NCI-H2171 (cell line): ENCODE results near the gene AIFM3.
A peak's percentile ranks its signal among the peaks of the same experiment; 100 is the strongest.
"Not testable (repeated sequence)": the region's sequence is repeated elsewhere in the genome, so short reads cannot be mapped to it uniquely, and the experiment has no call there.

Source experiments
- DNase-seq: peaks from one replicate; lab custom pipeline; 2025; lab: John Stamatoyannopoulos, UW

The AIFM3 gene

DNA sequence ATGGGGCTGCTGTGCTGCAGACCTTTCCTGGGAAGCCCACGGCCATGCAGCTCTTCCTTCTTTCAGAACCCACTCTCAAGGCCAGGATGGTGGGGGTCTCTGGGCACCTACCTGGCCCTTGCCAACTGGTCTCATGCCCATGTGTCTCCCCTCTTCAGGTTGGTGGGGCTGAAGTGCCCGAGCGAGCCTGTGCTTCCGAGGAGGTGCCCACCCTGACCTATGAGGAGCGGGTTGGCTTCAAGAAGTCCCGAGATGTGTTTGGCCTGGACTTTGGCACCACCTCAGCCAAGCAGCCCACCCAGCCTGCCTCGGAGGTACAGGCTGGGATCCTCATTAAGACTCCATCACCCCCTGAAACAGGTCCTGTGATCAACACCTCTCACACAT, 25.0 kb downstream of the AIFM3 start:
- DNase-seq: no peak

DNA sequence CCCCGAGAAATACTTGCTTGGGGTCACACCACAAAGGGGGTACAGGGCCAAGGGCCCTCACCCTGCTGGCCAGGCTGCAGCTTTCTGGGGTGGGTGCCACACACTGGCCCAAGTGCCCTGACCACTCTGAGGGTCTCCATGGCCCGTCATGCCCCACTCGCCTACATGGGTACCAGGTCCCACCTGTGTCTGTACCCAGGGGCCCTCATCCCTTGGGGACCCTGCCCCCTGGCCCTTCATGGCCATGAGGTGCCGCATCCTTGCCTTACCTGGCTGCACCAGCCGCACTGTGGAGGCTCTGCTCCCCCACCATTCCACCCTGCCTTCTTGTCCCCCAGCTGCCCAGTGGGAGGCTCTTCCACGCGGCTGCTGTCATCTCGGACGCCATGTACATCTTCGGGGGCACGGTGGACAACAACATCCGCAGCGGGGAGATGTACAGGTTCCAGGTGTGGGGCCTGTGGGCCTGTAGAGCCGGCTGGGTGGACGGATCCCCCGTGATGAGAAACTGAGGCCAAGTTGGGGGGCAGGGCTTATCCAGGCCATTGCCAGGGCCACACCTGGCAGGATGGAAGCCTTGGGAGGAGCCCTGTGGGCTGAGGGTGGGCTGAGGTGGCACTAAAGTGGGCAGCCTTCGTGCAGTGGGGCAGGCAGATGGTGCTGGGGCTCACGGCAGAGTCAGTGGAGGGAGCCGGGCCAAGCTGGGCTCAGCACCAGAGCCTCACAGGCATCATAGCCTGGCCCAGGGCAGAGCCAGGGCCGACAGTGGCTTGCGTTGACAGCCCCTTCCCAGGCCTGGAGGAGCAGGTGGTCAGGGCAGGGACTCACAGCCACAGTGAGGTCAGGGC, 25.6 kb downstream of the AIFM3 start:
- DNase-seq: no peak

DNA sequence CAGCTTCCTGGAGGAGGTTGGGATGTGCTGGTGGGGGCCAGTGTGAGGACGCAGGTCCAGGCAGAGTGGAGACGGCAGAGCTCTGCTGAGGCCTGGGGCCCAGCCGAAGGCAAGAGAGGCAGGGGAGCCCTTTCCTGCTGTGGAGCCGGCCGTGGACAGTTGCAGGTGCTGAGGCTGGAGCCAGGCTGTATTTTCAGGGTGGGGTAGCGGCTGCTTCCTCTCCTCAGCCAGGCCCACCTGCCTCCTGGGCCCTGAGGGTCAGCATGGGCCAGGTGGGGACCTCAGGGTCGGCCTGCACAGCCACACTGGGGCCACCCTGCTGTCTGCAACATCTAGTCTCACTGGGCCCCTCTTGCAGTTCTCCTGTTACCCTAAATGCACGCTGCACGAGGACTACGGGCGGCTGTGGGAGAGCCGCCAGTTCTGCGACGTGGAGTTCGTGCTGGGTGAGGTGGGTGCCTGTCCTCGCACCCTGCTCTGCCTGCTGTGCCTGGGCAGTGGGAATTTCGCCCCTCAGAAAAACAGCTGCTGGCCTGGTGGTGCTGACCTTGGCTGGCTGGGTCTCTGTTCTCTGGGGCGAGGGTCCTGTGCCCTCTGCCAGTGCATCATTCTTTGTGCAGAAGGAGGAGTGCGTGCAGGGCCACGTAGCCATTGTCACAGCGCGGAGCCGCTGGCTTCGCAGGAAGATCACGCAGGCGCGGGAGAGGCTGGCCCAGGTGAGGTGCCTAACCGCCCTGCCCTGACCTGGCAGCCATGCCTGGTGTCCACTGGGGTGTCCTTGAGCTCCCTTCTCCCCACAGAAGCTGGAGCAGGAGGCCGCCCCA, 26.5 kb downstream of the AIFM3 start:
- no peak for DNase-seq

DNA sequence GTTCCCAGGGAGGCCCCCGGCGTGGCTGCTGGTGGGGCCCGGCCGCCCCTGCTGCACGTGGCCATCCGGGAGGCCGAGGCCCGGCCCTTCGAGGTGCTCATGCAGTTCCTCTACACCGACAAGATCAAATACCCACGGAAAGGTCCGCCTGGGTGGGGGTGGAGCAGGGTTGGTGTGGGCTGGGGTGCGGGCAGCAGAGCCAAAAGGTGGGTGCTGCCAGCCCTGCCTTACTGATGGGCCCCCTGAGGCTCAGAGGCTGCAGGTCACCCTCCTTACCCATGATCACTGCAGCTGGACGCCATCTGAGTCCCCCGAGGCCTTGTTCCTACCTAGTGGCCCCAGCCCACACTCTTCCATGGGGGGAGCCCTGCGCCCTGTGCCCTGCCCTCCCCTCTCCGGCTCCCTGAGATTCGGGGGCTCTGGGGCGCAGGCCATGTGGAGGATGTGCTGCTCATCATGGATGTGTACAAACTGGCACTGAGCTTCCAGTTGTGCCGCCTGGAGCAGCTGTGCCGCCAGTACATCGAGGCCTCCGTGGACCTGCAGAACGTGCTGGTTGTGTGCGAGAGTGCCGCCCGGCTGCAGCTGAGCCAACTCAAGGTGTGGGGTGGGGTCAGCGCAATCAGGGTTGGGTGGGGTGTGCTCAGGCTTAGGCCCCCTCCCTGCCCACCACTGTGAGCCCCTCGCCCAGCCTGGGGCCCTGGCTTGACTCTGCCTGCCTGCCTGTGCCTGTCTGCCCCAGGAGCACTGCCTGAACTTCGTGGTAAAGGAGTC, 27.3 kb downstream of the AIFM3 start:
- no peak for DNase-seq

DNA sequence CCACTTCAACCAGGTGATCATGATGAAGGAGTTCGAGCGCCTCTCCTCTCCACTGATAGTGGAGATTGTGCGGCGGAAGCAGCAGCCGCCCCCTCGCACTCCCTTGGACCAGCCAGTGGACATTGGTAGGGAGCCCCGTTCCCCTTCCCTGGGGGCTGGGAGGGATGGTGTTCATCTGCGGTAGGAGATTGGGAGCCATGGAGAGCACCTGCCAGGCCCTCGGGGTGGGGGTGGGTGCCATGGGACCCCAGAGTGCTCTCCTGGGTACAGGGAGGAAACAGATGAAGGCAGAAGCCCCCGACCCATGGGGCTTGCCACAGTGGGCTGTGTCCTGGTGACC, 27.8 kb downstream of the AIFM3 start:
- no peak for DNase-seq

DNA sequence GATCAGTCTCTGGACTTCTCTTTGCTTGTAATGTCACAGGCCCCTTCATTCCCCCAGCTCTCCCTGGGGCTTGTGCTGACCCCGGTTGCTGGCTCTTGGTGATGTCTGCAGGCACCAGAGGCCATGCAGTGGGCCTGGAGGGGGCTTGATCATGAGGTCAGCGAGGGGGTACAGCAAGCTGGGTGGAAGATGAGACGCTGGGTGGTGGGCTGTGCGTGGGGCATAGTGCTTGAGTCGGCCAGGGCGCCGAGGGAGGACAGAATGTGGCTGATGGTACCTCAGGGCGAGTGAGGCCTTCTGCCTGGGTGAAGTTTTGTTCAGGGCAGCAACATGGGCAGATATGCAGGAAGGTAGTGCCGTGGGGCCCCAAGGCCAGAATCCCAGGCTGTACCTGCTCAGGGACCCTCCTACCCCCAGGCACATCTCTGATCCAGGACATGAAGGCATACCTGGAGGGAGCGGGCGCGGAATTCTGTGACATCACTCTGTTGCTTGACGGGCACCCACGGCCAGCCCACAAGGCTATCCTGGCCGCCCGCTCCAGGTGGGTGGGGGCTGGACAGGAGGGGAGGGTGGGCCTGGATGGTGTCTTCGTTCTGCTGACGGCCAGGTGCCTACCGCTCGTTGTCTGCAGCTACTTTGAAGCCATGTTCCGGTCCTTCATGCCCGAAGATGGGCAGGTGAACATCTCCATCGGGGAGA, 28.4 kb downstream of the AIFM3 start:
- DNase-seq: no peak

DNA sequence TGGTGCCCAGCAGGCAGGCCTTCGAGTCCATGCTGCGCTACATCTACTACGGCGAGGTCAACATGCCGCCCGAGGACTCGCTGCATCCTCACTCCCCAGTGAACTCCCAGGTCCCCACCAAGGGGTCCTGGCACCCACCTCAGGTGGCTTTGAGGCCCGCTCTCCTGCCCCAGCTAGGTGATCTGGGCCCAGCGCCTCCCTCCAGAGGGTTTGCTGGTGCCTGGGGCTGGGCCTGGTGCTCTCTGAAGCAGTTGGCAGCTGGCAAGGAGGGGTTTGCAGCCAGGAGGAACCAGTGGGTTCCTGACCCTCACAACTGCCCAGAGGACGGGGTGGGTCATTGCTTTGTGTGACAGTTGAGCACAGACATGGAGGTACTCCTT, 29.0 kb downstream of the AIFM3 start:
- no peak for DNase-seq

DNA sequence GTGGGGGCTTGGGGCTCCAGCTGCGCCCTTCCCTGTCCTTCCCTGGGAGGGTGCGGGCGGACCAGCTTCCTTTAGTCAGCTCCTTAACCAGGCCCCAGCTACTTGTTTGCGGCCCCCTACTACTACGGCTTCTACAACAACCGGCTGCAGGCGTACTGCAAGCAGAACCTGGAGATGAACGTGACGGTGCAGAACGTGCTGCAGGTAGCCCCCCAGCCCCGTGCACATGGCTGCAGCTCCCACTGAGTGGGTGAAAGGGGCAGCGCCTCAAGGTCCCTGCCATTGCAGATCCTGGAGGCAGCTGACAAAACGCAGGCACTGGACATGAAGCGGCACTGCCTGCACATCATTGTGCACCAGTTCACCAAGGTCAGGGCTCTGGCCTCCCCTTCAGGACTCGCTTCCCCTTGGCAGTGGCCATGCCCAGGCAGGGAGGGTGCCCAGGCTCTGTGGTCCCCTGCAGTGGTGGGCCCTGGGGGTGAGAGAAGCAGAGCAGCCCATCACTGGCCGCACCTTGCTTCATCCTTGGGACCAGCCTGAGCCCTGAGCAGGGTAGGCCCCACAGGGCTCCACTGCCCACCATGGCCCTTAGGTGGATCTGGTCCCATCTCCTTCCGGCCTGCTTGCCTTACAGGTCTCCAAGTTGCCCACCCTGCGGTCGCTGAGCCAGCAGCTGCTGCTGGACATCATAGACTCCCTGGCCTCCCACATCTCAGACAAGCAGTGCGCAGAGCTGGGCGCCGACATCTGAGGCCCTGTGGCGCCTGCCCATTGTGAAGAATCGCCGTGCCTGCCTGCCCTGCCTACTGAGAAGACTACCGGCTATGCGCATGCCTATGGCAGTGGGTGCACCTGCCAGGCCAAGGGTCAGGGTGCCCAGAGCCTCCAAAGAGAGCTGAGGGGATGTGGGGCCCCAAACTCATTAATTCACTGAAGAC, 29.8 kb downstream of the AIFM3 start:
- DNase-seq: no peak

DNA sequence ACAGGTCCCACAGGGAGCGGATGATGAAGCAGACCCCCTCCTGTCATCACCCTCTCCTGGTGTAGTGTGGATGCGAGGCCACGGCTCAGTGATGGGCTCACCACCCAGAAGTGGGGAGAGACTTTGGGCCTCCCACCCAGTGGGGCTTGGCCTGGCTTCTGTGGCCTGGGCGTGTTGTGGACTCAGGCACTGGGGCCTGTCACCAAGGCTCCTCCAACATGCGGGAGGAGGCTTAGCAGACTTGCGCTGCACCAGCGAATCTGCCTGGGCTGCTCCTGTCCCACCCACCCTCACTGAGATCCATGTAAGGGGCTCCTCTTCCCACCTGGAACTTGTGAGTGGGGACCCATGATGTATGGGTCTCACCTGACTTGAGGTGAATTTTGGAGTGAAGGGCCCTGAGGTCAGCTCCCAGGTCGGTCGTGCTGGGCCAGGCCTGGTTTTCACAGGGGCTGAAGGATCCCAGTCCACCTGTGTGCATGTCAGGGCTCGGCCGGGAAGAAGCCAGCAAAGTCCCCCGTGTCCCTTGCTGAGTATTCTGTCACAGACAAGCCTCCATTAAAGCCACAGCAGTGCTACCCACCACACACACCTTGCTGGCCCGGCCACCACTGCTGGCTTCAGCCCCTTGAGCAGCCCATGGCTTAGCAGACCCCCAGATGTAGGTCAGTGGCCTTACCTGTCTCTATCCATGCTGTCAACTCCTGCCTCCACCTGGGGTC, 30.6 kb downstream of the AIFM3 start:
- no peak for DNase-seq

DNA sequence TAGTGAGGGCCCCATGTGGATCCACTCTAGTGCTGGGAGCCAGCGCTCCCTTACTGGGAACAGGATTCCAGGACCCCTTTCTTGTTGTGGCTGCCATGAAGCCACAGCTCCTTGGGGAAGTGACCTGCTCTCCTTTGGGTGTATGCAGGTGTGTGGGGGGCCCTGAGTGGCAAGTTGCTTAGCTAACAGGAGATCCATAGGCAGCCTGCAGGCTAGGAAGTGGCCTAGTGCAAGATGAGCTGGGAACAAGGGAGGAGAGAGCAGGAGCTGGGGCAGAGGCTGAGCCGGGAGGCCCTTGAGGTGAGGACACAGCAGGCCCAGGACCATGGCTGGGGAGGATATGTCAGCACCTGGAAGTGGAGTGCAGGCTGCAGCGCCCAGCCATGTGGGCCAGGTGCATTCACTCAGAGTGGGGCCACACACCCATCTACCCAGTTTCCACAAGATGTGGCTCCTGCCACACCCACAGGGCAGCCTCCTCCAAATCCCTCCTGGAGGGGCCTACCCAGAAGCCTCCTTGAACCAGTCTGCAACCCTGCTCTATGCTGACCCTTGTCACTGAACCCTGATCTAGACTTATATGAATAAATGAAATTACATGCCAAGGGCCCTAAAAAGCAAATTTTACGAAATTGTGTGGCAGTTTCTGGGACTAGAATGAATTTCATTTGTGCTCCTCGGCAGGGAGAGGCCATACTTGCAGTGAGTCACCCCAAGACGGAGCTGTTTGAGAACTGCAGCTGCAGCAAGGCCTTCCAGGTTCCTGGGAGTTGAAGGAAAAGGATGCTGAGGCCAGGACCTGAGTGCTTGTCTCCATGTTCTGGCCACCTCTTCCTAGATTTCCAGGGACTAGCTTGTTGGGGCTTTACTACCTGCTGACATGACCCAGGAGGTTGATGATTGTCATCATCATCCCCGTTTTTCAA, 31.6 kb downstream of the AIFM3 start:
- DNase-seq: no peak

DNA sequence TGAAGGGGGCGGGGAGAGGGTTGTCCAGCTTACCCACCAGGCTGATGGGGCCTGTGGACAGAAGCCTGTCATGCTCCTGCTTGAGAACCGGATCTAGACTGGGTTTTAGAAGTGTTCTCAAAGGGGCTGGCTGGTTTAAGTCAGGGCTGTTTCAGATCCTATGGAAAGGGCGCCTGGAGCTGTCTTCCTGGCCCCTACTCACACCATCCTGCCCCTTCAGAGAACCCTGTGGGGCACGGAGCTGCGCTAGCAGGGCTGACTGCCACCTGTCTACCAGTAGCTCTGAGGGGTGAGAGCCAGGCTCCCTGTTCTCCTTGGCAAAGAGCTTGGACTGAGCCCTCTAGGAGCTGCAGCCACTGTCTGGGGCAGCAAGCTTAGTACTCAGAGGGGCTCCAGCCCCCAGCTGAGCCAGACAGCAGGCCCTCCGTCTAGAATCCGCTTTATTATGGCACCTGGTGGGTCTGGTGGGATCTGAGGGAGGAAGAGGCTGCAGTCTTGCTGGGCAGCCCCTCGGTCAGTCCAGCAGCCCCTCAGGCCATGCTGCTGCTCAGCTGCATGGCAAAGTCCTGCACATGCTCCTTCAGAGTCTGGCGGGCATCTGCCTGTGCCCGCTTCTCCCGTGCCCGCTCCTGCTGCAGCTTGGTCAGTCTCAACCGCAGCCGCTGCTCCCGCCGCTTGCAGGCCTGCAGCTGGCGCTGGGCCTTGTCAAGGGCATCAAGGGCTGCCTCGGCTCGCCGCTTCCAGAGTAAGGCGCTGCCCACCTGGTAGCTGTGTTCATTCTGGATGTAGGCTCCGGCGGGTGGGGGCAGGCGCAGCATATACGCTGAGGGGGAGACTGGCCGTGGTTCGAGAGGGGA, 32.5 kb downstream of the AIFM3 start:
- DNase-seq: no peak

DNA sequence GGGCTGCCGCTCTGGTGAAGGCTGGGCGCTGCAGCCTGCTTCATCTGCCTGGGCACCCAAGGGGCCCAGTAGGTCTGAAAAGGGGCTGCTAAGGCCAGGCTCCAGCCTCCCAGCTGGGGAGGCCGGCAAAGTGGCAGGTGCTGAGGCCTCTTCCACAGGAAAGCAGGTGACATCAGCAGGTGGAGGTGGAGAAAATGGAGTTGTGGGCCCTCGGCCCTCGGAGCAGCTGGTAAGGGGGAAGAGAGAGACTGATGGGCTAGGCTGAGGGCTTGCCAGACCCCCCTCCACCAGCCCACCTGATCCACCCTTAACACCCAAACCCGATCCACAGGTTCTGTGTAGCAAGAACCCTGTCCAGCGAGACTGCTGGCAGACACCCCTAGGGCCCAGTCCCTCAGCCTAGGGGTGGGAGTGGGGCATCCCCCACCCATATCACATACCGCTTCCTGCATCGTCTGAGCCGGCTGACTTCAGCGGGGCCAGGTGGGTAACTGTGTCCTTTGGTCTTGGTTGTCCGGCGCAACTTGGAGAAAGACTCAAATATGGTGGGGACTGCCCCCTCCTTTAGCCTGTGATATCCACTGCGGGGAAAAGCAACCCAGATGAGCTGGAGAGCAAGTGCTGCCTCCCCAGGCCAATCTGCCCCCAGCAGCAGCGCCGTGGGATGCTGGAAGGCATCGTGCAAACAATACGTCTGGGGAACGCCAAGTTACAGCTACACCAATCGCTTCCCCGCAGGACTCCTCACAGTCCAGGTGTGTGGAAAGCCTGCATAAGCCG, 33.3 kb downstream of the AIFM3 start:
- DNase-seq: no peak

DNA sequence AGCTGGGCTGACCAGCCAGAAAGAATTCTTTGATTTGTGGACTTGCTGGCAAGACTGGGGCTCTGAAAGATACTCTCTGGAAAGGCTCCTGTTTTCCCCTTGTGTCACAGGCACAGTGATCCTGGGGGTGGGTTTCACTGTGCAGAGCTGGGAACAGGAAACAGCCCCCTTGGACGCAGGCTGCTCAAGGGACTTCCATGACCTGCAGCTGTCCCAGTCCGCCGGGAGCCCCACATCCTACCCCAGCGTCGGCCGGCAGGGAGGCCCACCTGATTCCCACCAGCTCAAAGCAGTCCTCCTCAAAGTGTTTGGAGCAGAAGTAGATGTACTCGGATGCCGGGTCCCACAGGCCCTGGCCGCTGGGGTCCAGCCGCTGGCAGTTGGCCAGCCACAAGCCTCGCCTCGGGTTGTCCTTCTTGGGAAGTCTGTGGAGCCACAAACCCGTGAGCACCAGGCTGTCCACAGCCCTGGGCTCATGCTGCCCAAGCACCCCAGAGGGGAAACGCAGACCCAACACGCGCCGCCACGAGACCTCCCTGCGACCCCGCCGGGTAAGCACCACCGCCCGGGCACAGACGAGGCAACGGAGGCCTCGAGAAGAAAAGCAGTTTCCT, 34.0 kb downstream of the AIFM3 start:
- no peak for DNase-seq

DNA sequence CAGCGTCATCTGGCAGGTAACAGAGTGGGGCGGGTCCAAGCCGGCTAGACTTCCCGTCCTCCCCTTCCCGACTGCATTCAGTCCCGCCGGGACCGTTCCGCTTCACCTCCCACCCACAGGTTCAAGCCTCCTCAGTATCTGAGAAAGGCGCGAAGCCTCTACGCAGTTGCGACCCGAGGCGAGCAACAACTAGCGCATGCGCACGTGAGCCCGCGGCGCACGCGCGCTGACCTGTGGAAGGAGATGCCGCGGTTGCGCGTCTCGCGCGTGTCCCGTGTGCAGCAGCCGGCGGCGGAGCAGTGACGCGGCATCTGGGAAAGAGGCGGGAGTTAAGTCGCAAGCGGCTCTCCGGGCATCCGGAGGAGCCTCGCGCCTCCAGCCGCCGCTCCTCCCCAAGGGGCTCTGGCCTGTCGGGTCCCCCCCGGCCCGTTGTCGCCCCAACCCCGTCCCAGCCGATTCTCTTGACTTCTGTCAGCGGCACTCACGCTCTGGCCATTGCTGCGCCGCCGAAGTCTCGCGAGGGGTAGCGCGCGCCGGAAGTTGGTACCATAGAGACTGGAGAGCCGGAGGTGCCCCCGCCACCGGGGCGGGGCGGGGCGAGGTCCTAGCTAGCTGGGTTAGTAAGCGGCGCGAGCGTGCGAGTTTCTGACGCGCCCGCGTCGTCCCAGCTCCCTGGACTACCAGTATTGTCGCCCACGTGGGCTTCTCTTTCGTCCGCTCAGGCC, 34.7 kb downstream of the AIFM3 start, which contains the start of gene THAP7:
Gene THAP7 (minus strand): TSS at position 518 of the 725 bp plus-strand sequence. CDS start 207 bp downstream, at position 311.
- peak; percentile 96 for DNase-seq

DNA sequence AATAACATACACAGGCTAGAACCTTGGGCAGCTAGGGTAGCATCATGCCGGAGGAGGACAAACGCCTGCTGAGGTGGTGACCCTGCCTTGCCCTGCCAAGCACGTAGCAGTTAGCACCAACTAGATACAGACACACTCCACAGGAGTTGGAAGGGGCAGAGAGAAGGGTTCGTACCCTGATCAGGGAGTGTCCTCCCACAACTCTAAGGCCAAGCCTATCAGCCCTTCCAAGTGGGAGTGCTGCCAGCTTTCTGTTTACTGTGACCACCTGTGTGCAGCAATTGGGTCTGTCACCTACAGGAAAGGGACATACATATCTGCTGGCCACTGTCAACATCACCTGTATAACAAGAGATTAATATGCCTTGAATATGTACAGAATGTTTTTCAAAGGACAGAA, 36.7 kb downstream of the AIFM3 start:
- no peak for DNase-seq

DNA sequence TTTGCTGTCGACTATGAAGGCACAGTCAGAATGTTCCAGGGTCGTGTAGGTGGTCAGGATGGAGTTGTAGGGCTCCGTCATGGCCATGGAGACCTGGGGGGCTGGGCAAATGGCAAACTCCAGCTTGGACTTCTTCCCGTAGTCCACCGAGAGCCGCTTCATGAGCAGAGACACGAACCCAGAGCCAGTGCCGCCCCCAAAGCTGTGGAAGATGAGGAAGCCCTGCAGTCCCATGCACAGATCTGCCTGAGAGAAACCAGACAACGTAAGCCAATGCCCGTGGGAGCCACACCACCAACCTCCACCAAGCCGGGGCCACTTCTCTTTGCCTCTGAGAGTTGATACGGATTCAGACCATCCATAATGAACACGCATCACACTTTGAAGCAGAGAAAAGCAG, 42.2 kb downstream of the AIFM3 start:
- DNase-seq: not testable (repeated sequence)
